GM23338 (cell line): ENCODE measurements around the gene CHCHD3. TPM values are rescaled to one million over a fixed set of nuclear protein-coding genes. Genes with fewer than 3 reads are reported as not detected.

Experiments
- ATAC-seq: fragments of 200-7000 bp; cut with Tn5 transposase; 3 replicates; pipeline ENCODE4 v1.9.1; 2020
- DNase-seq: peaks from one replicate; pipeline ENCODE4 v3.0.0-alpha.2; 2015; ENCODE audit warnings: low spot score
- H2AFZ ChIP-seq: fragments of 200-600 bp; sonication (generic); 2 replicates; pipeline ENCODE4 v1.8.0; 2016; ENCODE audit warnings: antibody characterized with exemption, mild to moderate bottlenecking, moderate library complexity
- H3F3A ChIP-seq: fragments of 200-600 bp; sonication (generic); replicated peaks from 2 replicates; pipeline ENCODE4 v1.8.0; 2017; ENCODE audit warnings: antibody characterized with exemption, mixed run types, low read depth
- H3K27ac ChIP-seq: fragments of 200-600 bp; sonication (generic); 2 replicates; pipeline ENCODE4 v1.6.1; 2016; ENCODE audit warnings: low read depth
- H3K27me3 ChIP-seq: fragments of 200-600 bp; sonication (generic); 2 replicates; pipeline ENCODE4 v1.8.0; 2016; ENCODE audit warnings: mild to moderate bottlenecking, mixed run types, moderate library complexity; ENCODE audit not compliant: insufficient read depth
- H3K36me3 ChIP-seq: fragments of 200-600 bp; sonication (generic); 2 replicates; pipeline ENCODE4 v1.8.0; 2016; ENCODE audit warnings: mild to moderate bottlenecking; ENCODE audit not compliant: insufficient read depth
- H3K4me1 ChIP-seq: fragments of 200-600 bp; sonication (generic); 2 replicates; pipeline ENCODE4 v1.8.0; 2016; ENCODE audit warnings: mild to moderate bottlenecking, moderate library complexity; ENCODE audit not compliant: insufficient read depth
- H3K4me2 ChIP-seq: fragments of 200-600 bp; sonication (generic); 2 replicates; pipeline ENCODE4 v1.7.1; 2017; ENCODE audit warnings: mixed run types
- H3K4me3 ChIP-seq: fragments of 200-600 bp; sonication (generic); 2 replicates; pipeline ENCODE4 v1.6.1; 2016; ENCODE audit warnings: mixed run types
- H3K79me2 ChIP-seq: fragments of 200-600 bp; sonication (generic); replicated peaks from 2 replicates; pipeline ENCODE4 v1.8.0; 2017; ENCODE audit warnings: mild to moderate bottlenecking; ENCODE audit not compliant: insufficient read depth
- H3K9me2 ChIP-seq: fragments of 200-600 bp; sonication (generic); 2 replicates; pipeline ENCODE4 v1.8.0; 2017; ENCODE audit not compliant: insufficient read depth
- H4K20me1 ChIP-seq: fragments of 200-600 bp; sonication (generic); replicated peaks from 2 replicates; pipeline ENCODE4 v1.8.0; 2017; ENCODE audit warnings: mild to moderate bottlenecking; ENCODE audit not compliant: insufficient read depth
- H3K27ac Mint-ChIP-seq: 2 replicates; pipeline ENCODE4 v1.8.0; 2020; ENCODE audit warnings: inconsistent platforms, mild to moderate bottlenecking, moderate library complexity, mixed read lengths
- H3K27me3 Mint-ChIP-seq: 3 replicates; pipeline ENCODE4 v1.8.0; 2022; ENCODE audit warnings: low read depth, mild to moderate bottlenecking, moderate library complexity, mixed read lengths, inconsistent platforms; ENCODE audit not compliant: insufficient read depth, poor library complexity
- H3K36me3 Mint-ChIP-seq: 3 replicates; pipeline ENCODE4 v1.8.0; 2021; ENCODE audit warnings: low read depth, mild to moderate bottlenecking, inconsistent platforms, moderate library complexity, mixed read lengths
- H3K4me1 Mint-ChIP-seq: 3 replicates; pipeline ENCODE4 v1.8.0; 2020; ENCODE audit warnings: mild to moderate bottlenecking, inconsistent platforms, mixed read lengths
- H3K4me3 Mint-ChIP-seq: 3 replicates; pipeline ENCODE4 v1.8.0; 2021; ENCODE audit warnings: moderate library complexity, mild to moderate bottlenecking, inconsistent platforms, mixed read lengths
- H3K9me3 Mint-ChIP-seq: 3 replicates; pipeline ENCODE4 v1.8.0; 2020; ENCODE audit warnings: moderate library complexity, mild to moderate bottlenecking, inconsistent platforms, mixed read lengths
- CREB1 ChIP-seq: fragments of 250-450 bp; sonication (Bioruptor Pico); IDR thresholded peaks from 2 replicates; pipeline ENCODE4 v1.5.0; 2020; ENCODE audit warnings: low read depth, mild to moderate bottlenecking, moderate library complexity
- EZH2 ChIP-seq: fragments of 200-600 bp; sonication (generic); IDR thresholded peaks from one replicate; pipeline ENCODE4 v1.8.0; 2017; ENCODE audit warnings: antibody characterized with exemption, mild to moderate bottlenecking, low read depth; ENCODE audit not compliant: unreplicated experiment
- EZH2phosphoT487 ChIP-seq: fragments of 200-600 bp; sonication (generic); IDR thresholded peaks from one replicate; pipeline ENCODE4 v1.8.1; 2018; ENCODE audit warnings: antibody characterized with exemption; ENCODE audit not compliant: unreplicated experiment
- JUNB ChIP-seq: IDR thresholded peaks from one replicate; pipeline ENCODE4 v1.6.1; 2016; ENCODE audit warnings: antibody characterized with exemption; ENCODE audit not compliant: unreplicated experiment
- NANOG ChIP-seq: IDR thresholded peaks from 2 replicates; pipeline ENCODE4 v1.6.1; 2016; ENCODE audit warnings: antibody characterized with exemption, borderline replicate concordance
- POLR2AphosphoS5 ChIP-seq: IDR thresholded peaks from 2 replicates; pipeline ENCODE4 v1.6.1; 2016; ENCODE audit warnings: antibody characterized with exemption, low read depth
- STAT1 ChIP-seq: IDR thresholded peaks from one replicate; pipeline ENCODE4 v1.6.1; 2016; ENCODE audit warnings: antibody characterized with exemption; ENCODE audit not compliant: unreplicated experiment
- ZNF114 ChIP-seq: fragments of 250-450 bp; sonication (Bioruptor Pico); IDR thresholded peaks from 2 replicates; pipeline ENCODE4 v1.5.0; 2020; ENCODE audit warnings: mild to moderate bottlenecking, moderate library complexity
- ZNF331 ChIP-seq: fragments of 250-450 bp; sonication (Bioruptor Pico); IDR thresholded peaks from 2 replicates; pipeline ENCODE4 v1.5.0; 2020; ENCODE audit warnings: low read depth, mild to moderate bottlenecking, moderate library complexity
- polyA plus RNA-seq: library from polyadenylated mRNA; unstranded; fragments of >200 nt; fragmentation: Nextera tagmentation; extraction: Ambion mirVana; gene quantifications from 2 replicates; pipeline ENCODE4 v1.2.1, GENCODE V29; 2016
- total RNA-seq: library from RNA; depleted of rRNA; stranded (reverse); fragments of >200 nt; shearing (Covaris generic); gene quantifications from 2 replicates; pipeline ENCODE4 v1.2.3, GENCODE V29; 2014
- TF ChIP-seq, protein P1 (sequence below): IDR thresholded peaks from one replicate; pipeline ENCODE4 v1.6.1; 2018; ENCODE audit warnings: antibody characterized with exemption; ENCODE audit not compliant: unreplicated experiment
- TF ChIP-seq, protein P2 (sequence below), 2 experiments: fragments of 200-600 bp in 1 of 2; sonication (generic) in 1 of 2; conservative IDR thresholded peaks; 2 replicates each; pipeline versions ENCODE4 v1.5.1 to v1.6.1; 2016 to 2017; ENCODE audit warnings: antibody characterized with exemption in 2 of 2, low read depth in 2 of 2, mild to moderate bottlenecking in 2 of 2, moderate library complexity in 1 of 2
- TF ChIP-seq, protein P3 (sequence below): IDR thresholded peaks from 2 replicates; pipeline ENCODE4 v1.6.1; 2016; ENCODE audit warnings: antibody characterized with exemption

CHCHD3 gene
- total and polyA plus RNA-seq, 2 experiments from 2014 or later = 107 to 131 TPM

DNA sequence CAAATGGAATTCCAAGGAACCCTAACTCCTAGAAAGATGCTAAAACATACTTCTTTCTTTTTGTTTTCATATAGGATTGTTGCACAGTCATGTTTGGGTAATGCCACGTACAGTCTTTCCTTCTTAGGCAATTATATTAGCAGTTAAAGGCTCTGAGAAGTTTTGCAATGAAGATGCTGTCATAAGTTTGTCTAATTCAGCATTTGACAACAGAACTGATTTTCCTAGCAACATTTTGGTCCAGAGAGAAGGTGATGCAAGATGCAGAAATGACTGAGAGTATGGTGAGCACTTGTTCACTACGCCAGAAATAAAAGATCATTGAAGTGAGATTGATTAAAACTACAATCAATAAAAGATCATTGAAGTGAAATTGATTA is 321.7 kb downstream of the CHCHD3 start:
- Mint-ChIP-seq H3K27ac (no peak overlapping the region), H3K9me3 (peaks cover 10% of the 10 kb centered on the region), H3K36me3 (peaks cover 4% of the 10 kb centered on the region; the same call in 1 of the 3 replicates), H3K27me3 (peaks cover 3% of the 10 kb centered on the region), H3K4me1 (no peaks in the 10 kb centered on the region), H3K4me3 (no peak overlapping the region)
- Histone ChIP-seq H4K20me1 (no peaks in the 10 kb centered on the region), H3K9me2 (peaks cover 7% of the 10 kb centered on the region), H2AFZ (no peak overlapping the region), H3K79me2 (no peaks in the 10 kb centered on the region), H3K27ac (no peak overlapping the region), H3K4me1 (no peaks in the 10 kb centered on the region), H3K4me2 (no peak overlapping the region), H3F3A (no peaks in the 10 kb centered on the region), H3K36me3 (no peaks in the 10 kb centered on the region), H3K27me3 (no peaks in the 10 kb centered on the region), H3K4me3 (no peak overlapping the region)
- ATAC-seq (no peak), DNase-seq (no peak)
- TF ChIP-seq EZH2phosphoT487 = no peak

DNA sequence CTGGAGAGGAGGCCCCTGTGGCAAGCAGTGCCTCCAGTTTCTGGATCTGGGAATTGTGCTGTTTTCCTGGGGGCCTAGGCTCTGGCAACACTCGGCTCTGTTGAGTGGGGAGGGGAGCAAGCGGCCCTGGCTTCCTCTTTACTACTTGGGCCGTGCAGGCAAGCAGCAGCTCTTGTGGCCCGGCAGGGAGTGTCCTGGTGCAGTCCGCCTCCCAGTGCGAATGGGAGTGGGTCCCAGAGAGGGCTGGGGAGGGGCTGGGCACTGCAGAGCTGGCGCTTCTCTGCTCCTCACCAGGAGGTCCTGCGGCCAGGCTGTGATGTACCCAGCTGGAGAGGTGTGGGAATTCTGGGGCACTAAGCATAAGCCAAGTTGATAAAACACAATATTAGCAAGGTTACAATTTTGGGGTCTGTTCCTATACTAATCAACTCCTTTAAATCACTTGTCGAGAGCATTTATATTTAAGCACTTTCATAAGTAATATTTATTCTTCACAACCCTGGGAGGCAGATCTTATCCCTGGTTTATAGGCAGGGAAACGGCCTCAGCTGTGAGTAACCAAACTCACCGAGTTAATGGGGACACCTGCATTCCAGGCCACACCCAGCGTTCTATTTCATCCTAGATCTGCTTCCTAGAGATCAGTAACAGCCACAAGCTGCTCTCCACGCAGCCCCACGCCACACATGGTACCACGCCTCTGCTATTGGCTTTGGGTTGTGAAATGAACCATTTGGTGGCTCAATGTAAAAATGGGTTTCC is 322.2 kb downstream of the CHCHD3 start:
- H3K4me2 ChIP-seq = no peak overlapping the region
- peaks cover 10% of the 10 kb centered on the region for H3K9me3 Mint-ChIP-seq
- H3K27me3 Mint-ChIP-seq = peaks cover 3% of the 10 kb centered on the region
- H3K36me3 Mint-ChIP-seq = peaks cover 4% of the 10 kb centered on the region; the same call in 1 of the 3 replicates
- H2AFZ ChIP-seq = no peak overlapping the region
- H3K4me1 Mint-ChIP-seq = no peaks in the 10 kb centered on the region
- no peaks in the 10 kb centered on the region for H3K27me3 ChIP-seq
- H3K27ac Mint-ChIP-seq = no peak overlapping the region
- no peak overlapping the region for H3K4me3 ChIP-seq
- no peaks in the 10 kb centered on the region for H3F3A ChIP-seq
- ATAC-seq (peak; percentile 72), DNase-seq (no peak)
- H3K4me1 ChIP-seq = no peaks in the 10 kb centered on the region
- H3K36me3 ChIP-seq = no peaks in the 10 kb centered on the region
- H4K20me1 ChIP-seq = no peaks in the 10 kb centered on the region
- peaks cover 9% of the 10 kb centered on the region for H3K9me2 ChIP-seq
- no peaks in the 10 kb centered on the region for H3K79me2 ChIP-seq
- H3K4me3 Mint-ChIP-seq = no peak overlapping the region
- H3K27ac ChIP-seq = no peak overlapping the region
- TF ChIP-seq POLR2AphosphoS5 (no peak), NANOG (no peak), JUNB (no peak), ZNF114 (CRISPR knock-in tag) (no peak), EZH2phosphoT487 (no peak), EZH2 (no peak), CREB1 (no peak), ZNF331 (no peak), STAT1 (no peak)
- TF ChIP-seq, protein P1, sequence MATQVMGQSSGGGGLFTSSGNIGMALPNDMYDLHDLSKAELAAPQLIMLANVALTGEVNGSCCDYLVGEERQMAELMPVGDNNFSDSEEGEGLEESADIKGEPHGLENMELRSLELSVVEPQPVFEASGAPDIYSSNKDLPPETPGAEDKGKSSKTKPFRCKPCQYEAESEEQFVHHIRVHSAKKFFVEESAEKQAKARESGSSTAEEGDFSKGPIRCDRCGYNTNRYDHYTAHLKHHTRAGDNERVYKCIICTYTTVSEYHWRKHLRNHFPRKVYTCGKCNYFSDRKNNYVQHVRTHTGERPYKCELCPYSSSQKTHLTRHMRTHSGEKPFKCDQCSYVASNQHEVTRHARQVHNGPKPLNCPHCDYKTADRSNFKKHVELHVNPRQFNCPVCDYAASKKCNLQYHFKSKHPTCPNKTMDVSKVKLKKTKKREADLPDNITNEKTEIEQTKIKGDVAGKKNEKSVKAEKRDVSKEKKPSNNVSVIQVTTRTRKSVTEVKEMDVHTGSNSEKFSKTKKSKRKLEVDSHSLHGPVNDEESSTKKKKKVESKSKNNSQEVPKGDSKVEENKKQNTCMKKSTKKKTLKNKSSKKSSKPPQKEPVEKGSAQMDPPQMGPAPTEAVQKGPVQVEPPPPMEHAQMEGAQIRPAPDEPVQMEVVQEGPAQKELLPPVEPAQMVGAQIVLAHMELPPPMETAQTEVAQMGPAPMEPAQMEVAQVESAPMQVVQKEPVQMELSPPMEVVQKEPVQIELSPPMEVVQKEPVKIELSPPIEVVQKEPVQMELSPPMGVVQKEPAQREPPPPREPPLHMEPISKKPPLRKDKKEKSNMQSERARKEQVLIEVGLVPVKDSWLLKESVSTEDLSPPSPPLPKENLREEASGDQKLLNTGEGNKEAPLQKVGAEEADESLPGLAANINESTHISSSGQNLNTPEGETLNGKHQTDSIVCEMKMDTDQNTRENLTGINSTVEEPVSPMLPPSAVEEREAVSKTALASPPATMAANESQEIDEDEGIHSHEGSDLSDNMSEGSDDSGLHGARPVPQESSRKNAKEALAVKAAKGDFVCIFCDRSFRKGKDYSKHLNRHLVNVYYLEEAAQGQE = no peak
- TF ChIP-seq, protein P2, sequence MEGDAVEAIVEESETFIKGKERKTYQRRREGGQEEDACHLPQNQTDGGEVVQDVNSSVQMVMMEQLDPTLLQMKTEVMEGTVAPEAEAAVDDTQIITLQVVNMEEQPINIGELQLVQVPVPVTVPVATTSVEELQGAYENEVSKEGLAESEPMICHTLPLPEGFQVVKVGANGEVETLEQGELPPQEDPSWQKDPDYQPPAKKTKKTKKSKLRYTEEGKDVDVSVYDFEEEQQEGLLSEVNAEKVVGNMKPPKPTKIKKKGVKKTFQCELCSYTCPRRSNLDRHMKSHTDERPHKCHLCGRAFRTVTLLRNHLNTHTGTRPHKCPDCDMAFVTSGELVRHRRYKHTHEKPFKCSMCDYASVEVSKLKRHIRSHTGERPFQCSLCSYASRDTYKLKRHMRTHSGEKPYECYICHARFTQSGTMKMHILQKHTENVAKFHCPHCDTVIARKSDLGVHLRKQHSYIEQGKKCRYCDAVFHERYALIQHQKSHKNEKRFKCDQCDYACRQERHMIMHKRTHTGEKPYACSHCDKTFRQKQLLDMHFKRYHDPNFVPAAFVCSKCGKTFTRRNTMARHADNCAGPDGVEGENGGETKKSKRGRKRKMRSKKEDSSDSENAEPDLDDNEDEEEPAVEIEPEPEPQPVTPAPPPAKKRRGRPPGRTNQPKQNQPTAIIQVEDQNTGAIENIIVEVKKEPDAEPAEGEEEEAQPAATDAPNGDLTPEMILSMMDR (conservative IDR thresholded peaks at IDR 0.05; ENCODE audit: low read depth in 2 of 2) = no peak
- TF ChIP-seq, protein P3, sequence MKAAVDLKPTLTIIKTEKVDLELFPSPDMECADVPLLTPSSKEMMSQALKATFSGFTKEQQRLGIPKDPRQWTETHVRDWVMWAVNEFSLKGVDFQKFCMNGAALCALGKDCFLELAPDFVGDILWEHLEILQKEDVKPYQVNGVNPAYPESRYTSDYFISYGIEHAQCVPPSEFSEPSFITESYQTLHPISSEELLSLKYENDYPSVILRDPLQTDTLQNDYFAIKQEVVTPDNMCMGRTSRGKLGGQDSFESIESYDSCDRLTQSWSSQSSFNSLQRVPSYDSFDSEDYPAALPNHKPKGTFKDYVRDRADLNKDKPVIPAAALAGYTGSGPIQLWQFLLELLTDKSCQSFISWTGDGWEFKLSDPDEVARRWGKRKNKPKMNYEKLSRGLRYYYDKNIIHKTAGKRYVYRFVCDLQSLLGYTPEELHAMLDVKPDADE = no peak
